Breast epithelium (tissue), 3 donors: ENCODE results near the gene MOGAT1.

Experiments used
- POLR2A ChIP-seq: fragments of 450-650 bp; IDR thresholded peaks from one replicate; pipeline ENCODE4 v1.6.1; 2016; ENCODE audit warnings: antibody characterized with exemption, mild to moderate bottlenecking, moderate library complexity
- POLR2AphosphoS5 ChIP-seq, 3 donors: sonication (generic); formaldehyde crosslinking; IDR thresholded peaks; one replicate each; pipeline ENCODE4 v1.6.1; 2017; ENCODE audit warnings: antibody characterized with exemption in 3 of 3
- TF ChIP-seq, protein P1 (sequence below), 3 donors: fragments of 450-650 bp; IDR thresholded peaks; one replicate each; pipeline ENCODE4 v1.5.1; 2016 to 2017; ENCODE audit warnings: antibody characterized with exemption in 3 of 3, mild to moderate bottlenecking in 3 of 3, moderate library complexity in 3 of 3

DNA sequence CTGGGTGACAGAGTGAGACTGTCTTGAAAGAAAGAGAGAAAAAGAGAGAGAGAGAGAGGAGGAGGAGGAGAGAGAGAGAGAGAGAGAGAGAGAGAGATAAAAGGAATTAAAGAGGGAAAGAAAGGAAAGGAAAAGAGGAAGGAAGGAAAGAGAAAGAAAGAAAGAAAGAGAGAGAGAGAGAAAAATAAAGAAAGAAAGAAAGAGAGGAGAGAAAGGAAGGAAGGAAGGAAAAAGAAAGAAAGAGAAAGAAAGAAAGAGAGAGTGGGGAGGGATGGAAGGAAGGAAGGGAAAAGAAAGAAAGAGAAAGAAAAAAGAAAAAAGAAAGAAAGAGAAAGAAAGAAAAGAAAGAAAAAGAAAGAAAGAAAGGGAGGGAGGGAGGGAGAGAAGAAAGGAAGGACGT, 29.8 kb downstream of the MOGAT1 start:
- TF ChIP-seq POLR2A (no peak), POLR2AphosphoS5 (IDR thresholded peaks at IDR 0.05) (no peak)
- TF ChIP-seq, protein P1, sequence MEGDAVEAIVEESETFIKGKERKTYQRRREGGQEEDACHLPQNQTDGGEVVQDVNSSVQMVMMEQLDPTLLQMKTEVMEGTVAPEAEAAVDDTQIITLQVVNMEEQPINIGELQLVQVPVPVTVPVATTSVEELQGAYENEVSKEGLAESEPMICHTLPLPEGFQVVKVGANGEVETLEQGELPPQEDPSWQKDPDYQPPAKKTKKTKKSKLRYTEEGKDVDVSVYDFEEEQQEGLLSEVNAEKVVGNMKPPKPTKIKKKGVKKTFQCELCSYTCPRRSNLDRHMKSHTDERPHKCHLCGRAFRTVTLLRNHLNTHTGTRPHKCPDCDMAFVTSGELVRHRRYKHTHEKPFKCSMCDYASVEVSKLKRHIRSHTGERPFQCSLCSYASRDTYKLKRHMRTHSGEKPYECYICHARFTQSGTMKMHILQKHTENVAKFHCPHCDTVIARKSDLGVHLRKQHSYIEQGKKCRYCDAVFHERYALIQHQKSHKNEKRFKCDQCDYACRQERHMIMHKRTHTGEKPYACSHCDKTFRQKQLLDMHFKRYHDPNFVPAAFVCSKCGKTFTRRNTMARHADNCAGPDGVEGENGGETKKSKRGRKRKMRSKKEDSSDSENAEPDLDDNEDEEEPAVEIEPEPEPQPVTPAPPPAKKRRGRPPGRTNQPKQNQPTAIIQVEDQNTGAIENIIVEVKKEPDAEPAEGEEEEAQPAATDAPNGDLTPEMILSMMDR (IDR thresholded peaks at IDR 0.05), result no peak
